Measurements from ENCODE around the gene ECEL1. TPM values are rescaled to one million over a fixed set of nuclear protein-coding genes. Genes with fewer than 3 reads are reported as not detected.

The ECEL1 gene
- total RNA-seq, 2 experiments from 2014 or later, result not detected

- ATAC-seq (no peak), DNase-seq (no peak)
- Mint-ChIP-seq H3K4me3 (no peak within 1 kb of the TSS), H3K9me3 (ENCODE audit: insufficient read depth) (no peaks in the 10 kb centered on the region), H3K27ac (no peak within 1 kb of the TSS), H3K4me1 (ENCODE audit: low read depth) (peaks cover 9% of the 10 kb centered on the region), H3K27me3 (ENCODE audit: low read depth) (peaks cover 24% of the 10 kb centered on the region), H3K36me3 (ENCODE audit: low read depth) (no peaks in the 10 kb centered on the region)
- CTCF ChIA-PET, result interaction anchor here (2.4 kb wide), 1 partner anchor 73 kb away, joined by 11 read pairs; no protein-coding TSS in a partner anchor
- POLR2A ChIA-PET, result no interaction called here
Measured at GRCh38 chr2:232519581-232520438, 32.2 kb upstream of the ECEL1 start, which contains the start of gene PRSS56. Gene PRSS56 (plus strand): TSS chr2:232520388. CDS start chr2:232520599, 211 bp downstream.

- Mint-ChIP-seq H3K36me3 (ENCODE audit: low read depth) (no peaks in the 10 kb centered on the region), H3K4me3 (no peak overlapping the region), H3K9me3 (ENCODE audit: insufficient read depth) (no peaks in the 10 kb centered on the region), H3K27me3 (ENCODE audit: low read depth) (peaks cover 17% of the 10 kb centered on the region), H3K27ac (no peak overlapping the region), H3K4me1 (ENCODE audit: low read depth) (peaks cover 6% of the 10 kb centered on the region)
- ChIA-PET POLR2A (no interaction called here), CTCF (no interaction called here)
- ATAC-seq, result no peak
- no peak for DNase-seq
Measured at GRCh38 chr2:232518844-232519243, 31.2 kb upstream of the ECEL1 start.

- Mint-ChIP-seq H3K36me3 (ENCODE audit: low read depth) (no peaks in the 10 kb centered on the region), H3K4me1 (ENCODE audit: low read depth) (peaks cover 2% of the 10 kb centered on the region), H3K4me3 (no peak overlapping the region), H3K27ac (no peak overlapping the region), H3K27me3 (ENCODE audit: low read depth) (peaks cover 9% of the 10 kb centered on the region), H3K9me3 (ENCODE audit: insufficient read depth) (no peaks in the 10 kb centered on the region)
- DNase-seq, result no peak
- ChIA-PET CTCF (no interaction called here), POLR2A (no interaction called here)
- ATAC-seq, result no peak
Measured at GRCh38 chr2:232516551-232516950, 28.9 kb upstream of the ECEL1 start.

DNA sequence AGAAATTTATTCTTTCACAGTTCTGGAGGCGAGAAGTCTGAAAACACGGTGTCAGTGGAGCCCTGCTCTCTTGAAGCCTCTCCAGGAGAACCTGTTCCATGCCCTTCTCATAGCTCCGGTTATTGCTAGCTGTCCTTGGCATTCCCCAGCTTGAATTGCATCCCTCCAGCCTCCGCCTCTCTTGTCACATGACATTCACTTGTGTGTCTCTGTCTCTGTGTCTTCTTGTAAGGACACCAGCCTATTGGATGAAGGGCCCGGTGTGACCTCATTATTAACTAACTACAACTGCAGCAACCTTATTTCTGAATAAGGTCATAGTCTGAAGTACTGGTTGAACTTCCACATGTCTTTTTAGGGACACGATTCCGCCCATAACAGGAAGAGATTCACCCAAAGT, 28.0 kb upstream of the ECEL1 start:
- DNase-seq (no peak), ATAC-seq (no peak)
- H3K9me3 Mint-ChIP-seq (ENCODE audit: insufficient read depth), result no peaks in the 10 kb centered on the region
- H3K4me1 Mint-ChIP-seq (ENCODE audit: low read depth), result no peaks in the 10 kb centered on the region
- ChIA-PET CTCF (no interaction called here), POLR2A (no interaction called here)
- H3K27ac Mint-ChIP-seq, result no peak overlapping the region
- peaks cover 6% of the 10 kb centered on the region for H3K27me3 Mint-ChIP-seq (ENCODE audit: low read depth)
- H3K4me3 Mint-ChIP-seq, result no peak overlapping the region
- H3K36me3 Mint-ChIP-seq (ENCODE audit: low read depth), result no peaks in the 10 kb centered on the region

DNA sequence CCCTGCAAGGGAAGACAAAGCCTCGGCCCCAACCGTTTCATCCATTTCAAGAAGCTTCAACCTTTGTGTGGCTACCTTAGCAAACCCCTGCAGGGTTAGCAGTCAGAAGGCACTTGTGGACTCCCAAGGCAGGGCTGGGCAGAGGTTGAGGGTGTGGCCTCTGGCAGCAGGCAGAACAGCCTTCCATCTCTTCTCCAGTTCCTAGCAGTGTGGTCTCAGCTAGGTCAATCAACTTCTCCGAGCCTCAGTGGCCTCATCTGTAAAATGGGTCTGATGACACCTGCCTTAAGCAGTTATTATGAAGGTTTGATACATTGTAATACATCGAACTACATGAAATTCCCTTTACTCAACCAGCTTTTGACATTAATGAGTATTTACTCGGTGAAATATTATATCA, 25.7 kb upstream of the ECEL1 start:
- H3K4me1 Mint-ChIP-seq (ENCODE audit: low read depth), result no peaks in the 10 kb centered on the region
- no peak for ATAC-seq
- H3K27ac Mint-ChIP-seq, result no peak overlapping the region
- H3K36me3 Mint-ChIP-seq (ENCODE audit: low read depth), result no peaks in the 10 kb centered on the region
- DNase-seq, result no peak
- H3K9me3 Mint-ChIP-seq (ENCODE audit: insufficient read depth), result no peaks in the 10 kb centered on the region
- ChIA-PET CTCF (no interaction called here), POLR2A (no interaction called here)
- peaks cover 4% of the 10 kb centered on the region for H3K27me3 Mint-ChIP-seq (ENCODE audit: low read depth)
- H3K4me3 Mint-ChIP-seq, result no peak overlapping the region

DNA sequence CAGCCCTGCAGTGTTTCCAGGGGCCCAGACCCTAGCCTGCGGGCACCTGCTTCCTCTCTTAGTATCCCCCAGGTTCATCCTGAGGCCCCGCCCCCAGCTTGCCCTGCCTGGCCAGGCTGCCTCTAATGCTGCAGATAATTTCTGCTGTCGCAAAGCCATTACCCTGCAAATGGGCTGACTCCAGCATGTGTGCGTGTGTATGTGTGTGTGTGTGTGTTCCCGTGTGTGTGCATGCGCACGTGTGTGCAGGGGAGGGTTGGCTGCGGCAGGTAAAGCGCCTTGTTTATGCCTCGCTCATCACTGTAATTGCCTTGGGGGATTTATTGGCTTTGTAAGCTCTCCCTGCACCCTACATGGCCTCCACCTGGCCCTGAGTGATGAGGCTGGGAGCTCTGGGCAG, 25.0 kb upstream of the ECEL1 start:
- CTCF ChIA-PET, result no interaction called here
- POLR2A ChIA-PET, result interaction anchor here (0.6 kb wide), 1 partner anchor 123 kb away, joined by 3 read pairs; no protein-coding TSS in a partner anchor
- DNase-seq (no peak), ATAC-seq (no peak)
- Mint-ChIP-seq H3K27ac (no peak overlapping the region), H3K4me1 (ENCODE audit: low read depth) (no peaks in the 10 kb centered on the region), H3K36me3 (ENCODE audit: low read depth) (no peaks in the 10 kb centered on the region), H3K27me3 (ENCODE audit: low read depth) (peaks cover 4% of the 10 kb centered on the region), H3K9me3 (ENCODE audit: insufficient read depth) (no peaks in the 10 kb centered on the region), H3K4me3 (no peak overlapping the region)

DNA sequence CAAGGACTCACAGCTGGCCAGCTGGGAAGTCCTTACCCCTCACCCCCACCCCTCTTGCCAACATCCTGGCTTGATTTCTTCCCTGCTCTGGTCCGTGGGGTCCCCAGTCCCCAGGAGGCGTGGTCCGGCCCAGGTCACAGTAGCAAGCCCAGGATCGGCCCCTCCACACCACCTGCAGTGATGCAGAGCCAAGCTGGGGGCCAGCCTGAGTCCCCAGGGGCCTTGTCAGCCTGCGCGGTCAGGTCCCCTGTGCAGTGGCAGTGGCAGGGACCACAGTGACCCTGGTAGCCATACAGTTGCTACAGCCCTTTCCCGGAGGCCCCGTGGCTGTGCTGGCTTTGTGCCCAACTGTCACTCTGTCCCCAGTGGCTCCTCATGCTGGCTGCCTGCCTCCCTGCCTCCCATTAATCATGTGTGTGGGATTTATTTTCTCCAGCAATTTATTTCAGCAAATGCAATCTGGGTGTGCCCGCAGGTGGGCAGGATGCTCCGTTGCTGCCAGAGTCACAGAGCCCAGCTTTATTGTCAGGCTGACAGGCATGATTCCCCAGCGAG, 23.8 kb upstream of the ECEL1 start:
- Mint-ChIP-seq H3K36me3 (ENCODE audit: low read depth) (no peaks in the 10 kb centered on the region), H3K4me1 (ENCODE audit: low read depth) (no peaks in the 10 kb centered on the region), H3K27ac (no peak overlapping the region), H3K4me3 (no peak overlapping the region), H3K9me3 (ENCODE audit: insufficient read depth) (no peaks in the 10 kb centered on the region), H3K27me3 (ENCODE audit: low read depth) (peaks cover 2% of the 10 kb centered on the region)
- no peak for DNase-seq
- CTCF ChIA-PET, result no interaction called here
- ATAC-seq, result no peak
- POLR2A ChIA-PET, result no interaction called here

- POLR2A ChIA-PET, result no interaction called here
- H3K9me3 Mint-ChIP-seq (ENCODE audit: insufficient read depth), result no peaks in the 10 kb centered on the region
- no peak for ATAC-seq
- H3K27me3 Mint-ChIP-seq (ENCODE audit: low read depth), result peaks cover 27% of the 10 kb centered on the region
- DNase-seq, result no peak
- H3K4me3 Mint-ChIP-seq, result no peak overlapping the region
- no peaks in the 10 kb centered on the region for H3K4me1 Mint-ChIP-seq (ENCODE audit: low read depth)
- CTCF ChIA-PET, result no interaction called here
- H3K27ac Mint-ChIP-seq, result no peak overlapping the region
- H3K36me3 Mint-ChIP-seq (ENCODE audit: low read depth), result no peaks in the 10 kb centered on the region
Measured at GRCh38 chr2:232508251-232508650, 20.6 kb upstream of the ECEL1 start.

DNA sequence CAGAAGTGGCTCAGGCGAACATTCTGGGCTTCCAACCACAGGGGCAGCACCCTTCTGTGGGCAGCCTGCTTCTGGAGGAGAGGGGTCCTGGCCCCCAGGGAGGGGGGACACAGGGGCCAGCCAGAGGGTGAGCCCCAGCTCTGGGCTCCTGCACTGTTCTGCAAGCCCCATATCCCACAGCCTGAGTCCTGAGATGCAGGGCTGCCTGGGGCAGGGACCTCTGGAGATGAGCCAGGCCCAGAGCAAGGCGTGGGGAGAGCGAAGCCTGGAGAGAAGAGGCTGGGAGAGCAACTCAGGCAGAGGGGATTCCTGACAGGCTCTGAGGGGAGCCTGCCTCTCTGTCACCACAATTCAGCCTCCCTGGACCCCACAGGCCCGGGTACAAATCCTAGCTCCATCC, 19.1 kb upstream of the ECEL1 start:
- peaks cover 2% of the 10 kb centered on the region for H3K4me1 Mint-ChIP-seq (ENCODE audit: low read depth)
- peaks cover 37% of the 10 kb centered on the region for H3K27me3 Mint-ChIP-seq (ENCODE audit: low read depth)
- DNase-seq, result no peak
- ChIA-PET POLR2A (no interaction called here), CTCF (no interaction called here)
- H3K36me3 Mint-ChIP-seq (ENCODE audit: low read depth), result no peaks in the 10 kb centered on the region
- H3K4me3 Mint-ChIP-seq, result no peak overlapping the region
- ATAC-seq, result no peak
- H3K9me3 Mint-ChIP-seq (ENCODE audit: insufficient read depth), result no peaks in the 10 kb centered on the region
- no peak overlapping the region for H3K27ac Mint-ChIP-seq

DNA sequence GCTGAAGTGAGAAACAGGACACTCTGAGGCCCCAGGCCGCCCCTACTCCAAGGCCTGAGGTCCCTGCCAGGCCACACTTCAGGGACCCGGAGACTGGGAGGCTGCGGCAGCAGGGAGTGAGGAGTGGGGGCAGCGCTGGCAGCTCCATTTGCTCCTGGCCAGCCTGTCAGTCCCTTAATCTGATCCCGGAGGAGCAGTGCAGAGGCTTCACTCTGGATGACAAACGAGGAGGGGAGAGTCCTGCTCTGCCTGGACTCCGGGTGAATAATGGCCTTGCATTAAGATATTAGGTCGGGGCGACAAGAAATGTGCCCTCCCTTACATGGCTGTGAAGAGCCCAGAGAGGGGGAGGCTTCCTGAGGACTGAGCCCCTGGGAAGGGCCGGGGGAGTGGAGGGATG, 18.2 kb upstream of the ECEL1 start:
- ChIA-PET POLR2A (no interaction called here), CTCF (no interaction called here)
- Mint-ChIP-seq H3K27ac (no peak overlapping the region), H3K9me3 (ENCODE audit: insufficient read depth) (no peaks in the 10 kb centered on the region), H3K4me1 (ENCODE audit: low read depth) (peaks cover 2% of the 10 kb centered on the region), H3K36me3 (ENCODE audit: low read depth) (no peaks in the 10 kb centered on the region), H3K27me3 (ENCODE audit: low read depth) (peaks cover 40% of the 10 kb centered on the region), H3K4me3 (no peak overlapping the region)
- DNase-seq (no peak), ATAC-seq (no peak)

DNA sequence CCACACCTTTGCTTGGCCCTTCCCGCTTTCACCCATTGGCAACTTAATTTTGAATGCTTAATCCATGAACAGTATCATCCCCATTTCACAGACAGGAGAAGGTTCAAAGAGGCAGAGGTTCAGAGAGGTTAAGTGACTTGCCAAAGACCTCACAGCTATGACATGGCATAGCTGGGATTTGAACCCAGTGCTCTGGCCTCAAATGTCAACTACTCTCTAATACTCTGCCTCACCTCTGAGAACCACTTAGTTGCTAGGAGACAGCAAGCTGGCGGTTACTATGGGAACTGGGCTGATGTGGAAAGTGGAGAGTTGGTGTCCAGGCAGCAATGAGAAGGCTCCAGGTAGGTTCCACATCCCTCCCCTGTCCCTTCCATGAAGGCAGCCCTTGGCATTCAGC, 16.8 kb upstream of the ECEL1 start:
- Mint-ChIP-seq H3K4me3 (no peak overlapping the region), H3K4me1 (ENCODE audit: low read depth) (peaks cover 2% of the 10 kb centered on the region), H3K9me3 (ENCODE audit: insufficient read depth) (no peaks in the 10 kb centered on the region), H3K27ac (no peak overlapping the region), H3K36me3 (ENCODE audit: low read depth) (no peaks in the 10 kb centered on the region), H3K27me3 (ENCODE audit: low read depth) (peaks cover 38% of the 10 kb centered on the region)
- ChIA-PET POLR2A (no interaction called here), CTCF (no interaction called here)
- ATAC-seq (no peak), DNase-seq (no peak)

- H3K4me3 Mint-ChIP-seq, result no peak overlapping the region
- no peaks in the 10 kb centered on the region for H3K36me3 Mint-ChIP-seq (ENCODE audit: low read depth)
- no peak for ATAC-seq
- peaks cover 2% of the 10 kb centered on the region for H3K4me1 Mint-ChIP-seq (ENCODE audit: low read depth)
- no peak overlapping the region for H3K27ac Mint-ChIP-seq
- no peak for DNase-seq
- peaks cover 40% of the 10 kb centered on the region for H3K27me3 Mint-ChIP-seq (ENCODE audit: low read depth)
- no peaks in the 10 kb centered on the region for H3K9me3 Mint-ChIP-seq (ENCODE audit: insufficient read depth)
- ChIA-PET POLR2A (interaction anchor here (0.6 kb wide), 1 partner anchor 33 kb away, joined by 3 read pairs; no protein-coding TSS in a partner anchor), CTCF (no interaction called here)
Measured at GRCh38 chr2:232503809-232504323, 16.2 kb upstream of the ECEL1 start.

Data from activated CD8-positive, alpha-beta T cell treated with anti-CD3 and anti-CD28 coated beads, Interleukin-2, amount 10 ng/mL, durations not matched to agents 7 days and 5 days (primary cell).